HFF-Myc (cell line): ENCODE measurements around the gene RAF1.
"Not testable (repeated sequence)": the region's sequence is repeated elsewhere in the genome, so short reads cannot be mapped to it uniquely, and the experiment has no call there.

Source experiments
- DNase-seq: peaks from one replicate; pipeline ENCODE4 v3.0.0-alpha.2; 2011; ENCODE audit warnings: low read depth; ENCODE audit errors: extremely low read depth
- H3K4me3 ChIP-seq: replicated peaks from 2 replicates; pipeline ENCODE4 v1.5.1; 2011; ENCODE audit warnings: low read depth, mild to moderate bottlenecking, control low read depth, low read length
- CTCF ChIP-seq: IDR thresholded peaks from 2 replicates; pipeline ENCODE4 v1.5.1; 2012; ENCODE audit warnings: mild to moderate bottlenecking, low read depth, low read length, control low read depth; ENCODE audit errors: missing control alignments

Gene RAF1

GRCh38 chr3:12705981-12706380, 42.1 kb upstream of the RAF1 start:
- DNase-seq = peak; percentile 48
- H3K4me3 ChIP-seq = no peak overlapping the region

DNA sequence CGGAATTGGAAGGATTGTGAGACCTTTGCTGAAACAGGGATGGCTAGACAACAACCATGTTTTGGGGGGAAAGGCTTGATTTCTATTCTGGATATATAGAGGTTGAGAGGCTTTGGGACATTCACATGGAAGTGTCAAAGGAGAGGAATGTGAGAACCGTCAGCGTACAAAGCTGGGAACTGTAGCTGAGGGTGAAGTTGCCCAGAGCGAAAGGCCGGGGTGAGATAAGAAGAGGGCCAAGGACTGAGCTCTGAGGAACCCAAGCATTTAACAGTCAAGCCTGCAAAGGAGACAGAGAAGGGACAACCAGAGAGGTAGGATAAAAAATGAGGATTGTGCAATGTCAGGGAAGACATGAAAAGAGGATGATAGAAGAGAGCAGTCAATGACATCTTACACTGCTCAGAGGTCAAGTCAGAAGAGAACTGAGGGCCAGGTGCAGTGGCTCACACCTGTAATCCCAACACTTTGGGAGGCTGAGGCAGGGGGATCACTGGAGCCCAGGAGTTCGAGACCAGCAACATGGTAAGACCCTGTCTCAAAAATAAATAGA, 41.5 kb upstream of the RAF1 start:
- no peak for TF ChIP-seq CTCF
- H3K4me3 ChIP-seq = no peak overlapping the region
- DNase-seq = no peak

More at GRCh38 chr3:12705981-12706380, 42.1 kb upstream of the RAF1 start:
- no peak for TF ChIP-seq CTCF

DNA sequence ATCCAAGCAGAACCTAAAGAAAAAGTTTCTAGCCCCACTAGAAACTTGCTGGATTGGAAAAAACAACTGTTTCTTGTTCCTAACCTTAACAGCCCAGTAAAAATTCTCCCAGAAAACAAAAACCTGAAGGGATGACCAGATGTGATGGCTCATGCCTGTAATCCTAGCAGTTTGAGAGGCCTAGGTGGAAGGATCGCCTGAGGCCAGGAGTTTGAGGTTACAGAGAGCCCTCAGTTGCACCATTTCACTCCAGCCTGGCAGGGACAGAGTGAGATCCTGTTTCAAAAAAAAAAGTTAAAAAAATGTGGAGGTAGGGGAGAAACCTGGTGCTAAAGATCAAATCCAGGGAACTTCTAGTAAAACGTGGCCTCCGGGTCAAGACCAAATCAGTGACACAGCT, 38.6 kb upstream of the RAF1 start:
- no peak for TF ChIP-seq CTCF
- no peak for DNase-seq
- H3K4me3 ChIP-seq = no peak overlapping the region

DNA sequence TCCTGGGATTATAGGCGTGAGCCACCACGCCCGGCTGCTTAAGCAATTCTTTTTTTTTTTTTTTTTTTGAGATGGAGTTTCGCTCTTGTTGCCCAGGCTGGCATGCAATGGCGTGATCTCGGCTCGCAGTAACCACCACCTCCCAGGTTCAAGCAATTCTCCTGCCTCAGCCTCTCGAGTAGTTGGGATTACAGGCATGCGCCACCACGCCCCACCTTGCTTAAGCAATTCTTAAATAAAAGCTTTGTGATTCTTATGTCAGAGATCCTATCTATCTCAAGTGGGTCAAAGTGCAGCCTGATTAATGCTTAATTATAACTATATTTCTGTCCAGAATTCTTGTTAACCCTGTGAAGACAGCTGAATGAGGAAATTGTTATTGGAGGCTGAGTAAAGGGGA, 37.7 kb upstream of the RAF1 start:
- not testable (repeated sequence) for H3K4me3 ChIP-seq, DNase-seq

DNA sequence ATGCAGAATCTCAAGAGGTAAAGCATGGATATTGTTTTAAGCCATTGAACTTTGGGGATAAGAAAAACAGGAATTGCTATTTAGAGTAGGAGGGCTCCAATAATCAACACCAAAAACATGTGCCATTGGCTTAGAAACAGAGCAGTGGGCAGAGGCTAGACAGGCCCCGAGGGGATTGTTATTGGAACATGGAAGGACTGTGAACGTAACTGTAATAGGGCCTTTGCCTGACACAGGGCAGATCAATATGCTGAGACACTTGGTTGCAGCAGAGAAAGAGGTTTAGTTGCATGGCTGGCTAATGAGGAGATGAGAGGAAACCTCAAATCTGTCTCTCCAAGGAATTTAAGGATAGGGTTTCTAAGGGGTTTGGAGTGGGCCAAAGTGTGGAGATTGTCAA, 36.9 kb upstream of the RAF1 start:
- no peak for DNase-seq
- no peak overlapping the region for H3K4me3 ChIP-seq
- TF ChIP-seq CTCF = no peak

DNA sequence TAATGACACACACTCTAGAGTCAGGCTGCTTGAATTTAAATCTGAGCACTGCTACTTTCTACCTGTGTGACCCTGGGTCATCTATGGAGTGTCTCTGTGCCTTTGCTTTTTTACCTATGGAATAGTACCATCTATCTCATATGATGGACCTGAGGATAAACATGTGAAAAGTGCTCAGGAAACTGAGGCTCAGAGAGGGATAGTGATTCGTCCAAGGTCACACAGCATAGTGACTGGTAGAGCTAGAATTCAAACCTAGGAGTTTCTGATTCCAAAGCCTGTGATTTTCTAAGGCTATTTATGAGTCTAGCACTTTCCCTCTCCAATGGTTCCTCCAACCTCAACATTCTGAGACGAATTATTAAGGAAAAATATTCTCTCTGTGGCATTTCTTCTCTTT, 32.0 kb upstream of the RAF1 start:
- TF ChIP-seq CTCF = no peak
- no peak for DNase-seq
- H3K4me3 ChIP-seq = no peak overlapping the region

DNA sequence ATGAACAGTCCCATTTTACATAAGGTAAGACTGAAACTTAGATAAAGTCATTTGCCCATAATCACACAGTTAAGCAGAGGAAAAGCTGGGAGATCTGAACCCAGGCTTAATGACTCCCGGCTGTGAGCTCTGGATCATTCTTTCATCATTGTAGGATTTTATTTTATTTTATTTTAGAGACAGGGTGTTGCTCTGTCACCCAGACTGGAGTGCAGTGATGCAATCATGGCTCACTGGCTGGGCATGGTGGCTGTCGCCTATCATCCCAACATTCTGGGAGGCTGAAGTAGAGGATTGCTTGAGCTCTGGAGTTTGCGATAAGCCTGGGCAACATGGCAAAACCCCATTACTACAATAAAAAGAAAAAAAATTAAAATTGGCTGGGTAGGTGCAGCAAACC, 31.2 kb upstream of the RAF1 start:
- TF ChIP-seq CTCF = no peak
- no peak overlapping the region for H3K4me3 ChIP-seq
- no peak for DNase-seq
